ENCODE data around the gene GAS6.

GRCh38 chr13:113846636-113847318 lies 17.1 kb downstream of the GAS6 start:
- no peak for TF ChIP-seq CTCF (IDR thresholded peaks at IDR 0.05)
- TF ChIP-seq POLR2A (IDR thresholded peaks at IDR 0.05), result no peak

Measured in adrenal gland (tissue), 5 donors.